ENCODE data around the gene MEPCE.

GRCh38 chr7:100432053-100432452 lies 2.4 kb downstream of the MEPCE start:
- TF ChIP-seq CTCF (conservative IDR thresholded peaks at IDR 0.05 in 1 of 2, IDR thresholded peaks at IDR 0.05 in 1 of 2; ENCODE audit: low read depth in 1 of 2, low read length in 2 of 2) = no peak
- TF ChIP-seq EZH2 (IDR thresholded peaks at IDR 0.05; ENCODE audit: low read length, missing control alignments) = no peak

Data from fibroblast of lung (primary cell).